HepG2 (cell line): ENCODE measurements around the gene SCN4B. TPM values are rescaled to one million over a fixed set of nuclear protein-coding genes. Genes with fewer than 3 reads are reported as not detected.
A peak's percentile ranks its signal among the peaks of the same experiment; 100 is the strongest.

ENCODE experiments used
- GFI1 ChIP-seq: sonication (generic); formaldehyde crosslinking; IDR thresholded peaks from 2 replicates; pipeline ENCODE4 v1.5.0; 2020; ENCODE audit warnings: missing genetic modification reagents, mild to moderate bottlenecking, borderline replicate concordance
- GTF3A ChIP-seq: sonication (generic); formaldehyde crosslinking; conservative IDR thresholded peaks from 2 replicates; pipeline ENCODE4 v1.4.0; 2020; ENCODE audit warnings: mild to moderate bottlenecking, missing genetic modification reagents
- KDM4B ChIP-seq: sonication (generic); formaldehyde crosslinking; IDR thresholded peaks from 2 replicates; pipeline ENCODE4 v1.4.0; 2020; ENCODE audit warnings: missing genetic modification reagents
- KLF16 ChIP-seq, 2 experiments: sonication (generic) in 1 of 2; formaldehyde crosslinking in 1 of 2; IDR thresholded peaks; 2 replicates each; pipeline versions ENCODE4 v1.6.1 to v1.8.0; 2016 to 2023; ENCODE audit warnings: missing genetic modification reagents in 2 of 2, missing compliant biosample characterization in 1 of 2
- POGZ ChIP-seq: sonication (generic); formaldehyde crosslinking; IDR thresholded peaks from 2 replicates; pipeline ENCODE4 v1.4.0; 2020; ENCODE audit warnings: mild to moderate bottlenecking, missing genetic modification reagents
- RBFOX2 ChIP-seq: fragments of 200-400 bp; formaldehyde crosslinking; IDR thresholded peaks from 2 replicates; pipeline ENCODE4 v1.6.1; 2017; ENCODE audit warnings: low read depth, mild to moderate bottlenecking, low read length
- RCOR2 ChIP-seq: IDR thresholded peaks from 2 replicates; pipeline ENCODE4 v1.6.1; 2016; ENCODE audit warnings: missing biosample characterization, missing genetic modification reagents
- SALL2 ChIP-seq: sonication (generic); formaldehyde crosslinking; IDR thresholded peaks from 2 replicates; pipeline ENCODE4 v1.8.1; 2023; ENCODE audit warnings: mild to moderate bottlenecking, missing genetic modification reagents, inconsistent platforms
- SP1 ChIP-seq, 2 experiments: fragments of 450-650 bp in 1 of 2; sonication (generic) in 1 of 2; formaldehyde crosslinking in 1 of 2; IDR thresholded peaks; 2 replicates each; pipeline versions ENCODE4 v1.4.0 to v1.6.1; 2016 to 2020; ENCODE audit warnings: missing genetic modification reagents in 1 of 2
- SRSF1 ChIP-seq: fragments of 200-400 bp; formaldehyde crosslinking; optimal IDR thresholded peaks from 2 replicates; pipeline ENCODE3; 2017; ENCODE audit warnings: mild to moderate bottlenecking, low read depth, low read length, moderate library complexity
- YEATS4 ChIP-seq: sonication (generic); formaldehyde crosslinking; IDR thresholded peaks from 2 replicates; pipeline ENCODE4 v1.4.0; 2020; ENCODE audit warnings: missing genetic modification reagents, borderline replicate concordance
- ZNF644 ChIP-seq: IDR thresholded peaks from 2 replicates; pipeline ENCODE4 v1.6.1; 2016; ENCODE audit warnings: low read depth
- ZNF703 ChIP-seq: sonication (generic); formaldehyde crosslinking; IDR thresholded peaks from 2 replicates; pipeline ENCODE4 v1.5.1; 2020; ENCODE audit warnings: missing genetic modification reagents, mild to moderate bottlenecking, moderate library complexity, borderline replicate concordance
- polyA plus RNA-seq, 8 experiments: library from polyadenylated mRNA; depleted of rRNA in 3 of 8; stranded (reverse) in 7 of 8; unstranded in 1 of 8; fragments of >200 nt; fragmentation: Illumina TruSeq in 4 of 8; extraction: Trizol in 4 of 8; gene quantifications; 2 replicates each; pipeline versions ENCODE4 v1.2.1 to v1.2.3, GENCODE V29; 2011 to 2016; ENCODE audit warnings: low read depth in 4 of 8, missing spikeins in 1 of 8, mixed read lengths in 1 of 8; ENCODE audit not compliant: insufficient read depth in 1 of 8
- total RNA-seq, 5 experiments: library from RNA; depleted of rRNA; stranded (reverse); fragments of >200 nt; fragmentation: Illumina TruSeq; extraction: Trizol; gene quantifications; 2 replicates each; pipeline ENCODE4 v1.2.3, GENCODE V29; 2016; ENCODE audit warnings: low read depth in 1 of 5
- TF ChIP-seq, protein P1 (sequence below): sonication (generic); formaldehyde crosslinking; IDR thresholded peaks from 2 replicates; pipeline ENCODE4 v1.4.0; 2020; ENCODE audit warnings: missing genetic modification reagents
- TF ChIP-seq, protein P2 (sequence below): sonication (generic); formaldehyde crosslinking; IDR thresholded peaks from 2 replicates; pipeline ENCODE4 v1.8.0; 2022; ENCODE audit warnings: missing genetic modification reagents, mild to moderate bottlenecking, inconsistent platforms, borderline replicate concordance
- TF ChIP-seq, protein P3 (sequence below), 2 experiments: sonication (generic) in 1 of 2; formaldehyde crosslinking in 1 of 2; IDR thresholded peaks; 2 replicates each; pipeline versions ENCODE4 v1.5.1 to v1.6.1; 2011 to 2020; ENCODE audit warnings: borderline replicate concordance in 1 of 2, low read depth in 1 of 2, low read length in 1 of 2, mild to moderate bottlenecking in 1 of 2, missing genetic modification reagents in 1 of 2, moderate library complexity in 1 of 2
- TF ChIP-seq, protein P4 (sequence below): sonication (generic); formaldehyde crosslinking; IDR thresholded peaks from 2 replicates; pipeline ENCODE4 v1.4.0; 2020; ENCODE audit warnings: mild to moderate bottlenecking, missing genetic modification reagents
- TF ChIP-seq, protein P5 (sequence below): sonication (generic); formaldehyde crosslinking; IDR thresholded peaks from 2 replicates; pipeline ENCODE4 v1.5.0; 2020; ENCODE audit warnings: mild to moderate bottlenecking, missing genetic modification reagents
- TF ChIP-seq, protein P6 (sequence below): IDR thresholded peaks from 2 replicates; pipeline ENCODE4 v1.6.1; 2016; ENCODE audit warnings: low read depth, control low read depth

SCN4B gene
- total and polyA plus RNA-seq, 2 of the 13 experiments (the other 11 are each of a cell fraction or from before 2014, with no cell fraction given) = 0.04 to 0.29 TPM

DNA sequence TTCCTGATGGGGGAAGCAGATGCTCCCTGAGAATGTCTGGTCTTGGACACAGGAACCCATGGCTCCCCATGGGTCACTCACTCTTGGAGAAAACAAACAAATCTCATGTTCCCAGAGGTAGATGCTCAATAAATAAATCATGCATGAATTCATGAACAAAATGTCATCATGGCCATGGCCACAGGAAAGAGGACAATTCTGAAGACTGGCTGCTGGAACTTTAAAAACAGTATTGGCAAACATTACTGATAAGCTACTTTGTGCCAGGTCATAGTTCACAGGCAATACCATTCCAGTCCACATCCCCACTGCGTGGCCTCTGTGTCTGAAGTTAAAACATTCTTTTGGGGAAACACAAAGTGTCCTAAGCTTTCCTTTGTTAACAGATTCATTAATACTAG lies 56.7 kb downstream of the SCN4B start (continued):
- TF ChIP-seq, protein P1, sequence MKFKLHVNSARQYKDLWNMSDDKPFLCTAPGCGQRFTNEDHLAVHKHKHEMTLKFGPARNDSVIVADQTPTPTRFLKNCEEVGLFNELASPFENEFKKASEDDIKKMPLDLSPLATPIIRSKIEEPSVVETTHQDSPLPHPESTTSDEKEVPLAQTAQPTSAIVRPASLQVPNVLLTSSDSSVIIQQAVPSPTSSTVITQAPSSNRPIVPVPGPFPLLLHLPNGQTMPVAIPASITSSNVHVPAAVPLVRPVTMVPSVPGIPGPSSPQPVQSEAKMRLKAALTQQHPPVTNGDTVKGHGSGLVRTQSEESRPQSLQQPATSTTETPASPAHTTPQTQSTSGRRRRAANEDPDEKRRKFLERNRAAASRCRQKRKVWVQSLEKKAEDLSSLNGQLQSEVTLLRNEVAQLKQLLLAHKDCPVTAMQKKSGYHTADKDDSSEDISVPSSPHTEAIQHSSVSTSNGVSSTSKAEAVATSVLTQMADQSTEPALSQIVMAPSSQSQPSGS (CRISPR knock-in tag) = peak; percentile 74; the same call in 1 of the 2 replicates
- TF ChIP-seq SP1 (IDR thresholded peaks at IDR 0.05) (no peak), SP1 (CRISPR knock-in tag; IDR thresholded peaks at IDR 0.05) (no peak), GTF3A (CRISPR knock-in tag) (no peak), RBFOX2 (no peak), RCOR2 (CRISPR knock-in tag) (peak; percentile 77), ZNF644 (CRISPR knock-in tag) (peak; percentile 91; the same call in 1 of the 2 replicates), POGZ (CRISPR knock-in tag) (peak; percentile 74; the same call in 1 of the 2 replicates), GFI1 (peak; percentile 79), YEATS4 (CRISPR knock-in tag) (peak; percentile 20; the same call in 1 of the 2 replicates), KLF16 (CRISPR knock-in tag; IDR thresholded peaks at IDR 0.05) (peak in 1 of 2 experiments; percentile 29; a peak in 1 of 4 replicates), SALL2 (no peak), ZNF703 (CRISPR knock-in tag) (no peak), KDM4B (CRISPR knock-in tag) (no peak), SRSF1 (no peak)
- TF ChIP-seq, protein P2, sequence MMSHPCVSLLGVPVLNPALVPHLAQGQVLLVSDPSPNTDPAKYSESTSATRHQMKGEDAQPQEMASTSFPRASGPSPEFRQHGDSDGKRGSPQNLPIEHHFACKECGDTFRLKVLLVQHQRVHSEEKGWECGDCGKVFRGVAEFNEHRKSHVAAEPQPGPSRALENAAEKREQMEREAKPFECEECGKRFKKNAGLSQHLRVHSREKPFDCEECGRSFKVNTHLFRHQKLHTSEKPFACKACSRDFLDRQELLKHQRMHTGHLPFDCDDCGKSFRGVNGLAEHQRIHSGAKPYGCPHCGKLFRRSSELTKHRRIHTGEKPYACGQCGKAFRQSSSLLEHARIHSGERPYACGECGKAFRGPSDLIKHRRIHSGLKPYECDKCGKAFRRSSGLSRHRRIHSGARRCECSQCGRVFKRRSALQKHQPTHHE = no peak
- TF ChIP-seq, protein P3, sequence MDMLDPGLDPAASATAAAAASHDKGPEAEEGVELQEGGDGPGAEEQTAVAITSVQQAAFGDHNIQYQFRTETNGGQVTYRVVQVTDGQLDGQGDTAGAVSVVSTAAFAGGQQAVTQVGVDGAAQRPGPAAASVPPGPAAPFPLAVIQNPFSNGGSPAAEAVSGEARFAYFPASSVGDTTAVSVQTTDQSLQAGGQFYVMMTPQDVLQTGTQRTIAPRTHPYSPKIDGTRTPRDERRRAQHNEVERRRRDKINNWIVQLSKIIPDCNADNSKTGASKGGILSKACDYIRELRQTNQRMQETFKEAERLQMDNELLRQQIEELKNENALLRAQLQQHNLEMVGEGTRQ (IDR thresholded peaks at IDR 0.05; ENCODE audit: low read depth, low read length) = no peak
- TF ChIP-seq, protein P3 (CRISPR knock-in tag; IDR thresholded peaks at IDR 0.05; ENCODE audit: borderline replicate concordance) = no peak
- TF ChIP-seq, protein P4, sequence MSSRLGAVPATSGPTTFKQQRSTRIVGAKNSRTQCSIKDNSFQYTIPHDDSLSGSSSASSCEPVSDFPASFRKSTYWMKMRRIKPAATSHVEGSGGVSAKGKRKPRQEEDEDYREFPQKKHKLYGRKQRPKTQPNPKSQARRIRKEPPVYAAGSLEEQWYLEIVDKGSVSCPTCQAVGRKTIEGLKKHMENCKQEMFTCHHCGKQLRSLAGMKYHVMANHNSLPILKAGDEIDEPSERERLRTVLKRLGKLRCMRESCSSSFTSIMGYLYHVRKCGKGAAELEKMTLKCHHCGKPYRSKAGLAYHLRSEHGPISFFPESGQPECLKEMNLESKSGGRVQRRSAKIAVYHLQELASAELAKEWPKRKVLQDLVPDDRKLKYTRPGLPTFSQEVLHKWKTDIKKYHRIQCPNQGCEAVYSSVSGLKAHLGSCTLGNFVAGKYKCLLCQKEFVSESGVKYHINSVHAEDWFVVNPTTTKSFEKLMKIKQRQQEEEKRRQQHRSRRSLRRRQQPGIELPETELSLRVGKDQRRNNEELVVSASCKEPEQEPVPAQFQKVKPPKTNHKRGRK (CRISPR knock-in tag) = no peak
- TF ChIP-seq, protein P5, sequence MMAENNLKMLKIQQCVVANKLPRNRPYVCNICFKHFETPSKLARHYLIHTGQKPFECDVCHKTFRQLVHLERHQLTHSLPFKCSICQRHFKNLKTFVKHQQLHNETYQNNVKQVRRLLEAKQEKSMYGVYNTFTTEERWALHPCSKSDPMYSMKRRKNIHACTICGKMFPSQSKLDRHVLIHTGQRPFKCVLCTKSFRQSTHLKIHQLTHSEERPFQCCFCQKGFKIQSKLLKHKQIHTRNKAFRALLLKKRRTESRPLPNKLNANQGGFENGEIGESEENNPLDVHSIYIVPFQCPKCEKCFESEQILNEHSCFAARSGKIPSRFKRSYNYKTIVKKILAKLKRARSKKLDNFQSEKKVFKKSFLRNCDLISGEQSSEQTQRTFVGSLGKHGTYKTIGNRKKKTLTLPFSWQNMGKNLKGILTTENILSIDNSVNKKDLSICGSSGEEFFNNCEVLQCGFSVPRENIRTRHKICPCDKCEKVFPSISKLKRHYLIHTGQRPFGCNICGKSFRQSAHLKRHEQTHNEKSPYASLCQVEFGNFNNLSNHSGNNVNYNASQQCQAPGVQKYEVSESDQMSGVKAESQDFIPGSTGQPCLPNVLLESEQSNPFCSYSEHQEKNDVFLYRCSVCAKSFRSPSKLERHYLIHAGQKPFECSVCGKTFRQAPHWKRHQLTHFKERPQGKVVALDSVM (CRISPR knock-in tag) = no peak; the same call in 1 of the 2 replicates
- TF ChIP-seq, protein P6, sequence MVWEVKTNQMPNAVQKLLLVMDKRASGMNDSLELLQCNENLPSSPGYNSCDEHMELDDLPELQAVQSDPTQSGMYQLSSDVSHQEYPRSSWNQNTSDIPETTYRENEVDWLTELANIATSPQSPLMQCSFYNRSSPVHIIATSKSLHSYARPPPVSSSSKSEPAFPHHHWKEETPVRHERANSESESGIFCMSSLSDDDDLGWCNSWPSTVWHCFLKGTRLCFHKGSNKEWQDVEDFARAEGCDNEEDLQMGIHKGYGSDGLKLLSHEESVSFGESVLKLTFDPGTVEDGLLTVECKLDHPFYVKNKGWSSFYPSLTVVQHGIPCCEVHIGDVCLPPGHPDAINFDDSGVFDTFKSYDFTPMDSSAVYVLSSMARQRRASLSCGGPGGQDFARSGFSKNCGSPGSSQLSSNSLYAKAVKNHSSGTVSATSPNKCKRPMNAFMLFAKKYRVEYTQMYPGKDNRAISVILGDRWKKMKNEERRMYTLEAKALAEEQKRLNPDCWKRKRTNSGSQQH (CRISPR knock-in tag) = no peak; the same call in 1 of the 2 replicates
